ENCODE data around the gene PRAC1.

PRAC1 gene

DNA sequence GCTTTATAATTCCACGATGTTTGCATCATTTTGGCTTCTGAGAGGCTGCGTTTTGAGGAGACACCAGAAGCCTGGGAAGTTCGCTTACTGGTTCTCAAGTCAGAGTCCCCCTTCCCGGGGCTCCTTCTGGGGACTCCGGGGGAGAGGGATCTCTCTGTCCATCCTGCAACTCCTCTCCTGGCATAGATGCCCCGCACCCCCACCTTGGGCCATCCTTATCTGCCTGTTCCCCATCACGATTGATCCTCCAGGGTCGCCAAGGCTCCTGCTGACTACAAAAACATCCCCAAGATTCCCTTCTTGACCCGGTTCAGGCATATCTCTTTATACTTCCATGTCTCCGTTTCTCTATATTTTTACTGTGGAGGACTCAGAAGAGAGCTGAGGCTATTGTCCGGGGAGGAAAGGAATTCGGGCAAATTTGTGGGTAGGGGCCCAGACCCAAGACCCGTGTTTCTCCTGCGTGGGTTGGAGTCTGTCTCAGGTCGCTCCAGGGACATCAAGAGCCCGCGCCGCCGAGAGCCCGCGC is 24.7 kb upstream of the PRAC1 start:
- no peak for DNase-seq

DNA sequence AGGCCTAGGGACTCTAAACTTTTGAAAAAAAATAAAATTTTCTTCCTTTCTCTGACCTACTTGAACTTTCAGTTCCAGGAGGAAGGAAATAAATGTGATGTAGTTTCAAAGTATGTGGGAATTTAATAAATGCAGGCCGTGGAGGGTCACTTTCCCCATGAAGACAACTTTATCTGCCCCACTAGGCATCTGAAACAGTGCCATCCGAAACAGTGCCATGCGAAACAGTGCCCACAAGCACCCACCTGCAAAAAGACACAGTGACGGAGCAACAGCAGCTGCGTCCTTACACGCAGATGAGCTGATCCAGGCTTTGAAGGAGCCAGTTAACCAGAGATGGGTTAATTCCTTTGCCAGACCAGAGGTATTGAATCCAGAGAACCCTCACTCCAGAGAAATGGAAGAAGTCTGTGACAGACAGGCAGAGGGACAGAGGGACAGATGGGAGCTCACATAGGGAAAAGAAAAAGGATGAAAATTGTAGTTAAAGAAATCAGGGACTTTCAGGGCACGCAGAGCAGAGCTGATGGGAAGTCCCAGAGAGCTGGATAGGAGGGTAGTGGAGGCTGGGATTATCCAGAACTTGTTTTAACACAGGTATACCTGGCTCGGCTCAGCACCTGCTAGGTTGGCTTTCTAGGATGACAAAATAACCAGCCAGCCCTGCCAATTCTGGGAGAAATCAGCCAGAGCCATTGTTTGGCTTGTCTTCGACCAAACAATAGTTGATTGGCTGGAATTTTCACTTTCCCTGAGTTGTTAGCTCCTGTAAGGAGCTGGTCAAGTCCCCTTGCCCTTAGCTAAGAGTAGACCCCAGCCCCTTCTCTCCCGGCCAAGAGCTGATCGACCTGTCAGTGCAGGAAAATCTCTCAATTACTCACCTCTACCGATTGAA is 23.3 kb upstream of the PRAC1 start:
- DNase-seq: no peak

DNA sequence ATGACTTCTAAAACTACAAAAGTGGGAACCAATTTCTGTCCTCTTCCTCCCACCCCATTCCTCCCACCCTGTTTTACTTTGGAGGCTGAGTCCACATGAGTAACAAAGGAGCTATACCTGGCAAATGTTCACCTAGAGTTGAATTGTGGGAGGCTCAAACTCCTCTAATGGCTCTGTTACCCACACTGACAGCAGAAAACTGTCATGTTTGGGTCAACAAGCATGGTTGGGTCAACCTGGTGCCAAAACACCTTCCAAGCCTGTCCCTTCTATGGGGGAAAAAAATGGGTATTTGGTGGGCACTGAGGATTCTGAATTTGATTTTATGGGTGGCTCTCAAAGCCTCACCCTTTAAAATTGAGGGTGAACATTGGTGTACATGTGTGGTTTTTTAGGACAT is 18.2 kb upstream of the PRAC1 start:
- DNase-seq: no peak

GRCh38 chr17:48738803-48739526 is 16.6 kb upstream of the PRAC1 start:
- DNase-seq: no peak

- DNase-seq: no peak
Measured at GRCh38 chr17:48738424-48738802, 16.1 kb upstream of the PRAC1 start.

- DNase-seq: no peak
Measured at GRCh38 chr17:48737330-48738043, 15.2 kb upstream of the PRAC1 start.

- DNase-seq: no peak
Measured at GRCh38 chr17:48735062-48735351, 12.7 kb upstream of the PRAC1 start.

DNA sequence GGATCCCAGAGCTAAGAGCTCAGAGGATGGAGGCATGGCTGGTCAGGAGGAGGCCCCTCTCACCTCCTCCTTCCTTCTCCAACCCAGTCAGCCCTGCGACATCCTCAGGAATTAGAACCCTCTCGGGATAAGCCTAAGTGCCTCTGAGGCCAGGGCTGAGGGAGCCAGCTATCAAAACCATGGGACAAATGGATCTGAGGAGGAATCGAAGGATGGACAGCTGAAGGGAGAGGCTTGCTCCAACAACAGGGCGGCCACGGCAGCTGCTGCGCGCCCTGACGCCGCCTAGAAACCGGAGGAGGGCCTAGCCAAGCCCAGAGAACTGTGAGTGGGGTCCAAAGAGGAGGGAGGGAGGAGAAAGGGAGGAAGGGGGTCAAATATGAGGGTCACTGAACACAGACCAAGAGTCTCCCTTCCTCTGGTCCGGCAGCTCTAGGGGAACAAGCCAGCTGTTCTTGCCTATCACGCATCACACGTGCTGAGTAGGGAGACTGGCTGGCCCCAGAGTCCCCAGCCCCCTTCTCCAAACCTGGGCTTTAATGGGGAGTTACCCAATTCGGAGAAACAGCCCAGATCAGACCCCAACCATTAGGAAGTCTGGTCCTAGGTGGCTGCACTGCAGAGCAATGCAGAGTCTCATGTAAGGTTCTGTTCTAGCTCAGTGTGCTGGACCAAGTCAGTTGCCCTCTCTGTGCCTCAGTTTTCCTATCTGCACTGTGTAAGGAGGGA is 12.2 kb upstream of the PRAC1 start:
- DNase-seq: no peak

DNA sequence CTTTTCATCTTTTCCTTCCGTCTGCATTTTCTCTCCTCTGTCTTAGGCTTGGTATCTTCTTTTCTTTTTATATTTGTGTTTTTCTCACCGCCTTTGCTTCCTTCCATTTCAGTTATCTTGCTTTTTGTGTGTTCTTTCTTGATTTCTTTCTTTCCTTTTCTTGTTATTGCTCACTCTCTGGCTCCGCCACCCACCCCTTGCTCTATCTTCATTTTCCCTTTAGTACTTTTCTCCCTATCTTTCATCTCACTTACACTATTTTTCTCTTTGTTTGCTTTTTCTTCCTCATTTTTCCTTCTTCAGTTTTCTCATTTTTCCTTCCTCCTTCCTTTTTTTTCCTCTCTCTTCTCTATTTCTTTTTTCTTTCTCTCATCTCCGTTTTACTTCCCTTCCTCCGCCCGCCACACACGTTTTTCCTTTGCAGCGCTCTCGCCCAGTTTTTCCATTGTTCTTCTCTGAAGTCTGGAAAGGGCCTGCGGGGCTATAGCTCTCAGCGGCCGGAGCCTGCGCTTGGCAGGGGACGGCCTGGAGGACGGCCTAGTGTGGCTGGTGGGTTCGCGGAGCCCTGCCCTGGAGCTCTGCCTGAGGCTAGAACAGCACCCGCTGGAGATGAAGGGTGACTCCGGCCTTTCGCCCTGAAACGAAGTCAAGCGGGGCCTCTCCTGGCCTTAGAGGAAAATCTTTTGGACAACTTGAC is 11.5 kb upstream of the PRAC1 start:
- DNase-seq: no peak

DNA sequence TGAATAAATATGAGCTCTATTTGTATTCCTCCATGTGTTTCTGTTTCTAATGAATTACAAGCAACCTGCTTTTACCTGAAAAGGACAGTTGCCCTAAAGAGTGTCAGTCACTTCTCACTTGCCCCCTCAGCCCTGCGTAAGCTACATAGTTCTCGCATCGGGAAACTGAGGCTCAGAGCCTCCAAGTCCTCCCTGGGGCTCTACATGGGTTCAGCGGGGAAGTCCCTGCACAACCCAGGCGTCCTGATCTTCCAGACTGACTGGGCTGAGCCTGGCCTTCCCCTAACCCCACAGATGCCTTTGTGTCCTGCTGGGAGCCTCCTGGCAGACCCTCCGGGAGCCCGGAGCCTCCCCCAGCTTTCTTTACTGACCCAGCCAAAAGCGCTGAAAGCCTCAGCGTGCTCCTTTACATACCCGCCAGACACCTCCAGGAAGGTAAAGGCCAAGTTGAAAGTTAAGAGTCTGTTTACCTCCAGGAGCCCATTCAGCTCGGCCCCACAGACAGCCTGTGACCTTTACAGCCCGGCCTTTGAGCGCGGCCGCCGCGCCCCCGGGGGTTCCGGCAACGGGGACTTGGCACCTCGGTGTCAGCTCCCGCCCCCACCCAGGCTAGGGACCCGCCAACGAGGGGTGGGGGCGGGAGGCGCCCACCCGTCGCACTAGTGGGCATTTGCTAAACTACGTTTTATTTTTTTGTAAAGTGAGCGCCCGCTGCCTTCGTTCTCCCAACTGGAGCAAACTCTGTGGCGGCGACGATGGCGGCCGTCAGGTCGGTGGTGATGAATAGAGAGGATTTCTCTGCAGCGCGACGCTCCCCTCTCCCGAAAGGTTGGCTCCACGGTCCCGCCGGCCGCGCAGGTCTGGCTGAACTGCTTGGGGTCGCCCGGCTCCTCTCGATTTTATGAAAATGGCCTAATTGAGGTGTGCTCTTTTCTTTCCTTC is 10.6 kb upstream of the PRAC1 start:
- no peak for DNase-seq

GRCh38 chr17:48731355-48731754 is 9.0 kb upstream of the PRAC1 start:
- DNase-seq: no peak

GRCh38 chr17:48730240-48730550 is 7.9 kb upstream of the PRAC1 start:
- no peak for DNase-seq

GRCh38 chr17:48729335-48730239 is 7.3 kb upstream of the PRAC1 start:
- no peak for DNase-seq

- DNase-seq: no peak
Measured at GRCh38 chr17:48728232-48729231, 6.2 kb upstream of the PRAC1 start, which contains the start of gene HOXB13. Gene HOXB13, minus strand, starts transcription at chr17:48728750. Its CDS starts 157 bp downstream, at chr17:48728593.

DNA sequence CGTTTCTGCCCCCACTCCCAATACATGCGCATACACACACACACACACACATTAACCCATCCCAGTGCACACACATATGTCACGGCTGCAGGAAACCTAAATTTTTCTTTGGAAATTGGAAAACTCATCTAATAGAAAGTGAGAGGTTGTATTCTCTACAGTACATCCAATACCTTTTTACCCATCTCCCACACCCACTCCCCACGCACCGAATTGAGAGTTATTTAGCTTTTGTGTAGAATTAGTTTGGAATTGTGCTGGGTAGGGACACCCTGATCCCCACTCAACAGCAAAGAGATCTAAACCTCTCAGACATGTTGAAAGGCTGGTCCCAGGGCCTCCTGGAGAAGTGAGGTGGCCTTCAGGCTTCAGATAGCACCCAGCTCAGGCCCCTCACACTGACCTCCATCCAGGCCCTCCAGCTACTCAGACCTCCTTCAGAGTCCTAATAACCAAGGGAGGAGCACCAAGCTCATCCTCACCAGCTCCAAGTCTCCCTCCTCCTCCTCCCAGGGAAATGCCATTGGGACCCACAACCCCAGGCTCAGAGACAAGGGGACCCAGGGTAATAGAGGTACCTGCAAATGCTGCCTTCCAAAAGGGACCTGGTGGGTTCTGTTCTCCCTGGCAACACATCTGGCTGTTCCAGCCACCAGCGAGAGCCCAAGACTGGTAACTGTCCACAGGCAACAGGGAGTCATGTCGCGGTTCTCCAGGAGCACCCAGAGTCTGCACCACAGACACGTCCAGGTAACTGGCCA is 5.3 kb upstream of the PRAC1 start:
- DNase-seq: no peak

DNA sequence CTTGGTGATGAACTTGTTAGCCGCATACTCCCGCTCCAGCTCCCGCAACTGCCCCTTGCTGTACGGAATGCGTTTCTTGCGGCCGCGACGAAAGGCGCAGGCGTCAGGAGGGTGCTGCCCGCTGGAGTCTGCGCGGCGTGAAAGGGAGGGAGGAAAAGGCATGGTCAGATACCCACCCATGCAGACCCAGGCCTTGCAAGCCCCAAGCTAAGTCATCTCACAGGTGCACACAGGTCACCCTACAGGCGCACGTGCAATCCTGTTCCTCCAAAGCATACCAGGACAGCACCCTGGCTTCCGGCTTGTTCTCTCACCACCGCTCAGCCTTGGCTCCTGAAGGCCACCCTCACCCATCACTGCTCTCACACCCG is 4.6 kb upstream of the PRAC1 start:
- DNase-seq: no peak

- no peak for DNase-seq
Measured at GRCh38 chr17:48726114-48726915, 4.0 kb upstream of the PRAC1 start.
